ENCODE measurements around the gene TCF7L2. TPM values are rescaled to one million over a fixed set of nuclear protein-coding genes. Genes with fewer than 3 reads are reported as not detected.

Gene TCF7L2
- total RNA-seq, 2 experiments from 2014 or later: 0.45 to 1.4 TPM

DNA sequence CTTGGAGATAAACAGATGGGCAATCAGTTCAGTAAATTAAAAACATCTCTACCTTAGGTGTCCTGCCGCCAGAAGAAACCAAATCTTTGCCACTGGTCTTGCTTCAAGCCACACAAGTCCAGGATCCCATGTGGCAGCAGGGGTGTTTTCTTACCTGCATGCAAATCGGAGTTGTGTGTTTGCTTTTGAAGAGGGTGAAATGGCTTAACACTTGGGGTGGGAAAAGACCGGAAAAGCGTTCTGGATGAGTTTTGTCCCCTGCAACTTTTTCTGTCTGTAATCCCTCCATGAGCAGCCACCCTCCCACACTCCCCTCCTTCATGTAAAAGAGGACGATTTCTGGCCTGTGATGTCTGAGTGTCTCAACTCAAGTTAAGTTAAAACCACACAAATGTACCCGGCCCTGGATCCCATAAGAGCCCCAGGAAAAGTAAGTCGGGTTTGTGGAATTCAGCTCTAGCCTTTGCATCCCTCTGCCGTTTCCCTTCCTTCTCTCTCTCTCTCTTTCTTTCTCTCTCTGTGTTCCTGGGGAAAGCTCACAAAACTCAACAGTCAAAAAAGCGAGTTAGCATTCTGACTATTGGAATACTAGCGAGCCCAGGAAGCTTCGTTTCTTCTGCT lies 178.5 kb downstream of the TCF7L2 start:
- no peak overlapping the region for H3K27ac Mint-ChIP-seq
- no peaks in the 10 kb centered on the region for H3K36me3 Mint-ChIP-seq
- DNase-seq (no peak), ATAC-seq (no peak)
- peaks cover 65% of the 10 kb centered on the region for H3K27me3 Mint-ChIP-seq
- H3K9me3 Mint-ChIP-seq (ENCODE audit: low read depth): no peaks in the 10 kb centered on the region
- H3K4me1 Mint-ChIP-seq: peaks cover 4% of the 10 kb centered on the region
- H3K4me3 Mint-ChIP-seq: no peak overlapping the region
- CTCF ChIA-PET: interaction anchor here (1.1 to 2.0 kb wide), 2 partner anchors 32 to 256 kb away, joined by 4 to 7 read pairs; no protein-coding TSS in a partner anchor

DNA sequence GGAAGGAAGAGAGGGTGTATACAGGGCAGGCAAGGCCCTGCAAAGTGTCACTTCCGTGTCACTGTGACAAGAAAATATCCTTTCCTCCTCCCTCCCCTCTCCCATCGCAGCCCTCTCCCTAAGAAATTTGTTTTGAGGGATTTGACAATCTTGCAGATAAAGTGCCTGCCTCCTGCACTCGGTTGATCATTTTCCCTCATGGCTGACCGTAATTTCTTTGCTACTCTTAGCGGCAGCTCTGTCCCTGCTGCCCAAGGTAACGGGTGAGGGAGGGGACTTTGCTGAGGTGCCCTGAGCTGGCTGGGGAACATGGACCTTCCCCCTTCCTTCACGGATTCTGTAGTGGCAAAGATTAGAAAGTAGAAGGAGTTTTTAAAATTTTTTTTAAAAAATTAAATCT lies 179.1 kb downstream of the TCF7L2 start:
- no peaks in the 10 kb centered on the region for H3K9me3 Mint-ChIP-seq (ENCODE audit: low read depth)
- DNase-seq (no peak), ATAC-seq (no peak)
- peaks cover 60% of the 10 kb centered on the region for H3K27me3 Mint-ChIP-seq
- H3K36me3 Mint-ChIP-seq: no peaks in the 10 kb centered on the region
- CTCF ChIA-PET: interaction anchor here (2.0 kb wide), 1 partner anchor 255 kb away, joined by 7 read pairs; no protein-coding TSS in a partner anchor
- H3K4me3 Mint-ChIP-seq: no peak overlapping the region
- H3K4me1 Mint-ChIP-seq: peaks cover 4% of the 10 kb centered on the region
- H3K27ac Mint-ChIP-seq: no peak overlapping the region

DNA sequence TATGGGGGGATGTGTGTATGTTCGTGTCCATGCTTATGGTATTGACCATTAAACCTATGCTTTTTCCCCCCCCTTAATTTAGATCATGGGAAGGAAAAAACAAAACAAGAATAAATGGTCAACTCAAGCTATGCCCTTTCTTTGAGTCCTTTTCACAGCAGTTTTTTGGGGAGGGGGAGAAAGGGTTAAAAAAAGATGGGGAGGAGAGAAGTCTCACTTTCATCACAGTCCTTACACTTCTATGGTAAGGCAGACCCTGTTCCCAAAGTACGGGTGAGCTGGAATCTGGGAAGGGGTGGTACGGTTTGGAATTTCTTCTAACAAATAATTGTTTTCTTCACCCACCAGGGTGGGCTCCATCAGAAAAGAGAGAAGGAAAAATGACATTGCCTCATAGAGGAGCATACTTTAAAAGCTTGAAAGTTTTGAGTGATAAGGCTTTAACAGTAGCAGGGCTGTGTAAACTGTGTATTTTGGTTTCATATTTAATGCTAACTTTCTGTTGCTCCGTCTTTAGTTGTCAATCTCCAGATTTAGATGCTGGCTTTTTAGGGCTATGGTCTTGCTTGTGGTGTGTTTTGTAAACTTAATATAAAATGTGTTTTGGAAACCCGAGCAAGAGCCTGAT lies 180.1 kb downstream of the TCF7L2 start:
- no peaks in the 10 kb centered on the region for H3K36me3 Mint-ChIP-seq
- peaks cover 55% of the 10 kb centered on the region for H3K27me3 Mint-ChIP-seq
- H3K27ac Mint-ChIP-seq: no peak overlapping the region
- peaks cover 4% of the 10 kb centered on the region for H3K4me1 Mint-ChIP-seq
- no peaks in the 10 kb centered on the region for H3K9me3 Mint-ChIP-seq (ENCODE audit: low read depth)
- H3K4me3 Mint-ChIP-seq: no peak overlapping the region
- CTCF ChIA-PET: interaction anchor here (2.0 kb wide), 1 partner anchor 254 kb away, joined by 7 read pairs; no protein-coding TSS in a partner anchor
- no peak for ATAC-seq
- no peak for DNase-seq

DNA sequence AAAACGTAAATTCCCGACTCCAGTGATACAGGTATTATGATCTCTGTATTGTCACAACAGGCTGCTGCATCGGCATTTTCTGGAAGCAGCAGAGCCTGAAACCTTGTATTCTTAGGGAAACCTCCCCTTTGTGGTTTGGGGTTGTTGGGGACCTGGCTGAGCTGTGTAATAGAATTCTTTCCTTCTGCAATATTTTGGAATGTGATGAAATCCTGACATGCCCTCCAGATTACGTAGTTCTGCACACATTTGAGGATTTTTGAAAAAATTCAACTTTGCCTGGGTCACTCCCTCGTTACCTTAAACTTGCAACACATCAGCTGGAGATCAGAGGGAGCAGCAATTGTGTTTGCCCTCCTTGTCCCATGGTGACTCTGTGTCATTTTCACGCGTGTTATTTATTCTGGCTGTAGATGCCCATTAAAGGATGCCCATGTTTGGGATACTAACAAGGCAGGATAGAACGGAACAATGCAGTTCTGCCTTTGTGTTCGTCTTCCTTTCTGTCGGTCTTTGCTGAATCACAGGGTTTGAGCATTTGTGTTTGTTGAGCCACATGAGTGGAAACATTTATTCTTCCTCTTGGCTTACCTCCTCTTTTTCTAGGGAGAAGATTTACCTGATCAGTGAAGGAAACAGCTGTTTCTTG lies 181.7 kb downstream of the TCF7L2 start:
- H3K9me3 Mint-ChIP-seq (ENCODE audit: low read depth): no peaks in the 10 kb centered on the region
- DNase-seq: no peak
- no peak overlapping the region for H3K27ac Mint-ChIP-seq
- CTCF ChIA-PET: no interaction called here
- peaks cover 41% of the 10 kb centered on the region for H3K27me3 Mint-ChIP-seq
- no peaks in the 10 kb centered on the region for H3K36me3 Mint-ChIP-seq
- H3K4me1 Mint-ChIP-seq: no peaks in the 10 kb centered on the region
- ATAC-seq: no peak
- no peak overlapping the region for H3K4me3 Mint-ChIP-seq

DNA sequence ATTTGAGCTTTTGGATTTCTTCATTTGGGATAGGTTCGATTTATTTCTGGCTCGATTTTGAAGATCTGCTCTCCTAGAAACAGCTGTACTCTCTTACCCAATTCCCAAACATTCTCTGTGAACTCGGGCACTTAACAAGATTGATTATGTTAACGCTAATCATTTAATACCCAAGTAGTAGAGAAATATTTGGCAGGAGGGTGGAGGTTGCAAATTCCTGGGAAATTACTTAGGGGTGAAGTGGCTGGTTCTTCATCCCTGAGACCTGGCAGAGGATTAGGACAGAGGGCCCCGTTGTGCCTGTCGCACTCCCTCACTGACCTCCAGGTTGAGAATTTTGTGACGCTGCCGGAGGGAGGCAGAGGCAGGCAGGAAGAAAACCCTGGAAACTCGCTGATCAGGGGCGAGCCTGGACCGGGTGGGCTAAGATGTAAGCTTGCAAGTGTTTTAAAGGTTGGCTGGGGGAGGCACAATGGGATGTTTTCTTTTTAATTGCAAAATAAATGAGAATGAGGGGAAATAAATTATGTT lies 182.6 kb downstream of the TCF7L2 start:
- Mint-ChIP-seq H3K9me3 (ENCODE audit: low read depth) (no peaks in the 10 kb centered on the region), H3K27me3 (peaks cover 36% of the 10 kb centered on the region), H3K36me3 (no peaks in the 10 kb centered on the region), H3K4me3 (no peak overlapping the region), H3K4me1 (no peaks in the 10 kb centered on the region), H3K27ac (no peak overlapping the region)
- CTCF ChIA-PET: no interaction called here
- DNase-seq: no peak
- ATAC-seq: no peak

DNA sequence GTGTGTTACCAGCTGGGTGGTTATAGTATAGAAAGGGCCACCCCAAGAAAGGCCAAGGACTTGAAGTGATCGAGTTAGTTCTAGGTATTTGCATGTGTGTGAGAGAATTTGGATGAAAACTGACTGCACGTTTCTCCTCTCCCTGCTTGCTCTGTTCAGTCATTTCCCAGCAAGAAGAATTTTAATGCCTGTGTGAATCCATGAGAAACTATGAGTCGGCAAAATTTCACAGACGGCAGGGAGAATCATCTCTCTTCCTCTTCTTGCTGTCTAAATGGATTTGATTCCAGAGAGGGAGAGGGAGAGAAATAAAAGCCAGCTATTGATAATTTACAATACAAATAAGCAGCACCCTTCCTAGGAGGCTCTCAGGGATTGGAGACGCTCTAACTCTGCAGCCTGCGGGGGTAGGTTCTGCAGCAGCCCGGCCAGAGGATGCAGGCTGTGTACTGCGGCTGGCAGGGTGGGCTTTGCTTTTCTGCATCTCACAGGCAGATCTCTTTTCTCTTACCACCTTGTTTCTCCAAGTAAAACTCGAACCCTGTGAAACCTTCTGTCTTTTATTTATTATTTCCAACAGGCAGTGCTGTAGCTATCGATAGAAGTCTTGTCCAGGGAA lies 183.6 kb downstream of the TCF7L2 start:
- Mint-ChIP-seq H3K27me3 (peaks cover 26% of the 10 kb centered on the region), H3K36me3 (no peaks in the 10 kb centered on the region), H3K9me3 (ENCODE audit: low read depth) (no peaks in the 10 kb centered on the region), H3K27ac (no peak overlapping the region), H3K4me3 (no peak overlapping the region), H3K4me1 (no peaks in the 10 kb centered on the region)
- DNase-seq (no peak), ATAC-seq (no peak)
- CTCF ChIA-PET: no interaction called here

DNA sequence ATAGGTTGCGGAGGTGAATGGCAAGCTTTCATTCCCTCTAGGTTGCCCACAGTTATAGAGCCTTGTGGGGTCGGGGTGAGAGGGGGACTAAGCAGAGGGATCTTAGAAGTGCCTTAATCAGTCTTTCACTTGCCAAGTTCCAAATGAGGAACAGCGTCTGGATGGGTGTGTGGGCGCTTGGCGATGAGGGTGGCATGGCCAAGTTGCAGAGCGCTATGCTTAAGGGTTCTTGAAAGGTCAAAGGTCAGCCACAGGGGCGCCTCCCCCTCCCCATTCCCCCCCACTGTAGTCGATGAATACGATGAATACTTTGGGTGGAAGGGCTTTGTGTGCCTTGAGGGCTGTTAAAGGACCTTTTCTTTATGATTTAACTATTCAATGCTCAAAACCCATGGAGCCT lies 185.0 kb downstream of the TCF7L2 start:
- Mint-ChIP-seq H3K27ac (no peak overlapping the region), H3K9me3 (ENCODE audit: low read depth) (no peaks in the 10 kb centered on the region), H3K36me3 (no peaks in the 10 kb centered on the region), H3K4me1 (no peaks in the 10 kb centered on the region), H3K27me3 (peaks cover 23% of the 10 kb centered on the region), H3K4me3 (no peak overlapping the region)
- ATAC-seq (no peak), DNase-seq (no peak)
- CTCF ChIA-PET: no interaction called here

DNA sequence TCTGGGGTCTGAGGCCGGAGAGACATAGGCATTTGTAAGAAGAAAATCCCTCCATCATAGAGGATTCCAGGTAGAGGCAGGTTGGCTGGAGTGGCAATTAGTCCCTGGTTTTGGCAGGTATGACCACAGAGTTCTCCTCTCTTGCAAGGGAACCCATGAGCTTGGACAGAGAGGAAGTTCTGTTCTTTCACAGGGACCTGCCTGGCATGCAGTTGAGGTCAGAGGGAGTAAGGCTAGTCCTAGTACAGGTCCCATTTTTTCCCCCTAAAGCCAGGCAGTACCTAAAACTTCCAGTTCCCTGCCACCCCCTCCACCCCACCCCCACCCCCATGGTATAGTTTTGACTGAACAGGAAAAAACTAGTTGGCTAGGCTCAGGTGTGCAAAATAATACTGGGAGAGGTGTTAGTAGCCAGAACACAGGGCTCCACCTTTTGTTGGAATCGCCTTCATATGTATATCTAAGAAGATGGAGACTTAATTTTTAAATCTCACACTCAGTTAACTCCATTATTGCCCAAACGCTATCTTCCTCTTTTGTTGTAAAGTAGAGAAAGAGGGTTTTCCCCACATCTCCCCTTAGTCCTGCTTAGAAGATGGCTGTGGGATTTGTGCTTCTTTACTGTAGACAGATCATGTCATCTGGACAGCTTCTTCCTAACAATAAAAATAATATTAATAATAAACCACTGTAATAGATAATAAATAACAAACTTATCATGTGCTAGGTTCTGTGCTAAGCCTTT lies 188.1 kb downstream of the TCF7L2 start:
- ATAC-seq (no peak), DNase-seq (no peak)
- H3K9me3 Mint-ChIP-seq (ENCODE audit: low read depth): no peaks in the 10 kb centered on the region
- no peak overlapping the region for H3K4me3 Mint-ChIP-seq
- peaks cover 8% of the 10 kb centered on the region for H3K27me3 Mint-ChIP-seq
- CTCF ChIA-PET: interaction anchor here (1.4 kb wide), 1 partner anchor 12 kb away, joined by 4 read pairs; no protein-coding TSS in a partner anchor
- H3K36me3 Mint-ChIP-seq: no peaks in the 10 kb centered on the region
- H3K4me1 Mint-ChIP-seq: no peaks in the 10 kb centered on the region
- H3K27ac Mint-ChIP-seq: no peak overlapping the region

DNA sequence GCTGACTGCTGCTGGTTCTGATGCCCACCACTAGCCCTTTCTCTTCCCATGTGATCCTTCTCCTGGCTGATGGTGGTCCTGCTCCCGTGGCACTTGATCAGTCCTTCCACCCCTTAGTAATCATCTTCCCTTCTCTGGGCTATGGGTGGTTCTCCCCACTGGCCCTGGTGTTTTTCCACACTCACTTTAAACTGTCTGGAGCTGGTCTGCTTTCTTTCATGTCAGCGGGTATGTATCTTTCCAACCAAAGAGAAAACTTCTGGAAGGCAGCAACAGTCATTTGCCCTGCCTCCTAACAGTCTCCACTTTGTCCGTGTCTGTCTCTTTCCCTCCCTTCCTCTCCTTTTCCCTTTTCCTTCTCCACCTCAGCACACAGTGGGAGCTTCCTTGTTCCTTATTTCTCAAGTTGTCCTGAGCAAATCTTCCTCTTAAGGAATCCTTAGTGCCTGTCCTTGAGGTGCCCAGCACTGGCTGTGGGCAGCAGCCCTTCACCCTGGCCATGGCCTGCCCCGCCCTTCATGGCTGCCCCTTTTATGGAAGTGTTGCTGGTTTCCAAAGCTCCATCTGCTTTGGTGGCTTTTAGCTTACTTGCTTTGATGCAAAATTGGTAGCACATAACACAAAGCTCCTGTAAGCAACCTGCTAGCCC lies 189.0 kb downstream of the TCF7L2 start:
- ATAC-seq: no peak
- Mint-ChIP-seq H3K4me3 (no peak overlapping the region), H3K9me3 (ENCODE audit: low read depth) (no peaks in the 10 kb centered on the region), H3K4me1 (no peaks in the 10 kb centered on the region), H3K27me3 (peaks cover 8% of the 10 kb centered on the region), H3K36me3 (no peaks in the 10 kb centered on the region), H3K27ac (no peak overlapping the region)
- CTCF ChIA-PET: interaction anchor here (0.8 kb wide), 1 partner anchor 14 kb away, joined by 3 read pairs; no protein-coding TSS in a partner anchor
- DNase-seq: no peak

DNA sequence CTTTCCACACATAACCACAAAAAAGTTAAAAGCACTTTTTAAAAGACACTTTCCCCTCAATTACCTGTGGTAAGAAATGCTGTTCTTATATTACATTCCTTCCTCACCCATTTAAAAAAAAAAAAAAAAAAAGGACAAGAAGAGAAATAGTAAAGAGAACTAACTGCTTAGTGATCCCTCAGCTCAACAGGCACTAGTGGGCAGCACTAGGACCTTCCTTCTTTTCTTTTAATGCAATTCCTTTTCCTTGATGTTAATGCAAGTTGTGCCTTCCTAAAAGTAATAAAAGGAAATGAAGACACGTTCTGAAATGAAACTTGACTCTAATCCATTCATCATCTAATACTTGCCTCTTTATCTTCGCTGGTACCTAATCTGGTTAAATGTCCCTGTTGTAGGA lies 189.7 kb downstream of the TCF7L2 start:
- CTCF ChIA-PET: interaction anchor here (0.8 kb wide), 1 partner anchor 14 kb away, joined by 3 read pairs; no protein-coding TSS in a partner anchor
- H3K36me3 Mint-ChIP-seq: no peaks in the 10 kb centered on the region
- peaks cover 8% of the 10 kb centered on the region for H3K27me3 Mint-ChIP-seq
- no peak for DNase-seq
- no peaks in the 10 kb centered on the region for H3K4me1 Mint-ChIP-seq
- H3K27ac Mint-ChIP-seq: no peak overlapping the region
- H3K9me3 Mint-ChIP-seq (ENCODE audit: low read depth): no peaks in the 10 kb centered on the region
- no peak for ATAC-seq
- no peak overlapping the region for H3K4me3 Mint-ChIP-seq

DNA sequence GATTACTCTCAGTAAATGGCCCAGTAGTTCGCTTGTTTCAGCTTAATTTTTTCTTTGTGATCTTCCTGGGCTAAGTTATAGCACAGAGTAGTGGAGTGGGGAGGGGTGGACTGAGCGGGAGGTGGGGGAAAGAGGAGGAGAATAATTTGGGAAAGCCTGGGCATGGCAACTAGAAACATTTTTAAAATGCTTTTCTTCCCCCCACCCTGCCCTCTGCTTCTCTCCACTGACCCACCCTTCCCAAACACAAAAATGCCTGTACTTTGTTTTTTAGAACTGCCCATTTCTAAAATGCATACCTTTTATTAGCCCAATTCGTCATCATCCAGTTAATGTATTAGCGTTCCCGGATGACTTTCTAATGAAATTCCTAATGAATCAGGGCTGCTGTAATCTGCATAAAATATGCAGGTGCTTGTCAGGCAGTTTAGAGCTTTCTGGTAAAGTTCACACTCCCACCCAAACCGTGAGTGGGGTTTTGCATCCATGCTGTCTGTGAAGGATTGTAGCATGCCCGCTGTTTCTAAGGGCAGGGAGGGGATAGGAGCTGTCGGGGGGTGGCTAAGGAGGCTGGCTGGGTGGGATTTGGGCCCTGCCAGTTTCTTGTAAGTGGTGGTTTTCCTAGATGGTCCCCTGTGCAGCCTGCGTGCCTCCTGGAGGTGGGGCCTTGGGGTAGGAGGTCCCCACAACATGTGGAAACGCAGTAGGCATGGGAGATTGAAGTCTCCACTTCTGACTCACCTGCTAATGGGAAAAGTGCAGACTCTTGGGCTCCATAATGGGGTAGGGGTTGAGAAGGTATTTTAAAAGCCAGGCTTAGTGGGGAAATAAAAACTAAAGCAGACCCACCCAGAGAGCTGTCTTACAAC lies 190.3 kb downstream of the TCF7L2 start:
- Mint-ChIP-seq H3K4me3 (no peak overlapping the region), H3K27ac (no peak overlapping the region), H3K27me3 (peaks cover 8% of the 10 kb centered on the region), H3K4me1 (no peaks in the 10 kb centered on the region), H3K9me3 (ENCODE audit: low read depth) (no peaks in the 10 kb centered on the region), H3K36me3 (no peaks in the 10 kb centered on the region)
- no peak for DNase-seq
- CTCF ChIA-PET: no interaction called here
- no peak for ATAC-seq

Measured in activated CD8-positive, alpha-beta memory T cell treated with anti-CD3 and anti-CD28 coated beads, Interleukin-2, amount 10 ng/mL, durations not matched to agents 7 days and 5 days (primary cell).